Head of caudate nucleus (tissue), 42 donors: ENCODE measurements around the gene TSPO2.

Experiments used
- DNase-seq, 42 donors: peaks; one replicate each; pipeline versions ENCODE4 v3.0.0 to v3.0.0-alpha.2; 2020 to 2021; ENCODE audit warnings: mixed read lengths in 7 of 42
- intact Hi-C: fragments of 100-400 bp; cut with DNase I; formaldehyde crosslinking; loops from one replicate; pipeline ENCODE4 v1.15.0; 2022

Gene TSPO2

GRCh38 chr6:41023114-41023513, 19.2 kb upstream of the TSPO2 start:
- intact Hi-C loops, result no loop called here
- DNase-seq, result no peak

GRCh38 chr6:41025966-41026530, 16.2 kb upstream of the TSPO2 start:
- intact Hi-C loops, result no loop called here
- no peak for DNase-seq

GRCh38 chr6:41027241-41027640, 15.0 kb upstream of the TSPO2 start:
- DNase-seq, result no peak
- intact Hi-C loops, result no loop called here

GRCh38 chr6:41027799-41028560, 14.3 kb upstream of the TSPO2 start:
- intact Hi-C loops, result no loop called here
- peak; percentile 20 to 91 (median 76) for DNase-seq

GRCh38 chr6:41028561-41029412, 13.5 kb upstream of the TSPO2 start:
- DNase-seq, result no peak
- intact Hi-C loops, result no loop called here

GRCh38 chr6:41032830-41033229, 9.4 kb upstream of the TSPO2 start:
- no peak for DNase-seq
- intact Hi-C loops, result no loop called here

GRCh38 chr6:41033776-41034175, 8.5 kb upstream of the TSPO2 start:
- intact Hi-C loops, result no loop called here
- DNase-seq, result no peak

- intact Hi-C loops, result no loop called here
- no peak for DNase-seq
These were observed 6.1 kb upstream of the TSPO2 start for GRCh38 chr6:41036186-41036585.

- intact Hi-C loops, result no loop called here
- DNase-seq, result no peak
These were observed 5.7 kb upstream of the TSPO2 start for GRCh38 chr6:41036601-41037000.

- intact Hi-C loops, result no loop called here
- peak in 13 of 42 donors; percentile 9 to 54 (median 25) for DNase-seq
These were observed 5.0 kb upstream of the TSPO2 start for GRCh38 chr6:41037107-41037900.

GRCh38 chr6:41038205-41038604, 4.1 kb upstream of the TSPO2 start:
- intact Hi-C loops, result no loop called here
- DNase-seq, result no peak

- DNase-seq, result peak in 33 of 42 donors; percentile 9 to 70 (median 33)
- intact Hi-C loops, result no loop called here
These were observed 2.9 kb upstream of the TSPO2 start, which contains the start of gene UNC5CL for GRCh38 chr6:41039060-41039998. UNC5CL (minus strand) TSS chr6:41039221; CDS start chr6:41035074, 4,147 bp downstream.

- no peak for DNase-seq
- intact Hi-C loops, result no loop called here
These were observed 1.9 kb upstream of the TSPO2 start for GRCh38 chr6:41040101-41040939.

GRCh38 chr6:41040940-41041536, 1.2 kb upstream of the TSPO2 start:
- DNase-seq, result no peak
- intact Hi-C loops, result no loop called here

- DNase-seq, result no peak
- intact Hi-C loops, result no loop called here
These were observed 884 bp downstream of the TSPO2 start for GRCh38 chr6:41043151-41043550.

- intact Hi-C loops, result no loop called here
These were observed 3.4 kb downstream of the TSPO2 start for GRCh38 chr6:41045664-41046063.

GRCh38 chr6:41046084-41046483, 3.8 kb downstream of the TSPO2 start:
- no peak for DNase-seq
- intact Hi-C loops, result no loop called here

More at GRCh38 chr6:41045664-41046063, 3.4 kb downstream of the TSPO2 start:
- no peak for DNase-seq
